Measurements from ENCODE around the gene NEDD4L. TPM values are rescaled to one million over a fixed set of nuclear protein-coding genes. Genes with fewer than 3 reads are reported as not detected.

Gene NEDD4L
- total RNA-seq, 1 donor from 2014 or later = 32.6 TPM

DNA sequence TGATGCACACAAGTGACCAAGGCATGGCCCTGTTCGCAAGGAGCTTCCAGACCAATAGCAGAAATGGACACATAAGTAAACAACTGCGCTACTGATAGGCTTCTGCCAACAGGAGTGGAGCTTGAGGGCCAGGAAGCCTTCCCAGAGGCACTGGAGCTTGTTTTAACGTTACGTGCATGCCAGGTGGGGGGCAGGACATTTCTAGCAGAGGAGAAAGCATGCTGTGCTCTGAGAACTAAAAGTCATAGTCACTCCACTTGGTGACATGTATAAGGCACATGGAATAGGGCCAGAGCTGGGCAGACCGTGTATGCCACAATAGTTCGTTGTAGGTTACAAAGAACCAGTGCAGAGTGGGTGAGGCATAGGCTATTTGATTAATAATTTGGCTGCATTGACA lies 184.2 kb downstream of the NEDD4L start:
- intact Hi-C loops (cut with micrococcal nuclease) = loop anchor here (5.0 kb wide), 1 partner anchor 909 kb away; the partner anchor contains the start of gene SEC11C
- TF ChIP-seq, protein P1, sequence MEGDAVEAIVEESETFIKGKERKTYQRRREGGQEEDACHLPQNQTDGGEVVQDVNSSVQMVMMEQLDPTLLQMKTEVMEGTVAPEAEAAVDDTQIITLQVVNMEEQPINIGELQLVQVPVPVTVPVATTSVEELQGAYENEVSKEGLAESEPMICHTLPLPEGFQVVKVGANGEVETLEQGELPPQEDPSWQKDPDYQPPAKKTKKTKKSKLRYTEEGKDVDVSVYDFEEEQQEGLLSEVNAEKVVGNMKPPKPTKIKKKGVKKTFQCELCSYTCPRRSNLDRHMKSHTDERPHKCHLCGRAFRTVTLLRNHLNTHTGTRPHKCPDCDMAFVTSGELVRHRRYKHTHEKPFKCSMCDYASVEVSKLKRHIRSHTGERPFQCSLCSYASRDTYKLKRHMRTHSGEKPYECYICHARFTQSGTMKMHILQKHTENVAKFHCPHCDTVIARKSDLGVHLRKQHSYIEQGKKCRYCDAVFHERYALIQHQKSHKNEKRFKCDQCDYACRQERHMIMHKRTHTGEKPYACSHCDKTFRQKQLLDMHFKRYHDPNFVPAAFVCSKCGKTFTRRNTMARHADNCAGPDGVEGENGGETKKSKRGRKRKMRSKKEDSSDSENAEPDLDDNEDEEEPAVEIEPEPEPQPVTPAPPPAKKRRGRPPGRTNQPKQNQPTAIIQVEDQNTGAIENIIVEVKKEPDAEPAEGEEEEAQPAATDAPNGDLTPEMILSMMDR (IDR thresholded peaks at IDR 0.05) = no peak
- ATAC-seq (ENCODE audit: low read depth) (no peak), DNase-seq (no peak)
- ChIA-PET POLR2A (interaction anchor here (0.6 kb wide), 1 partner anchor 537 kb away, joined by 10 read pairs; no protein-coding TSS in a partner anchor), CTCF (no interaction called here)
- no peaks in the 10 kb centered on the region for H3K27me3 Mint-ChIP-seq
- no peaks in the 10 kb centered on the region for H3K9me3 Mint-ChIP-seq
- no peak overlapping the region for H3K4me3 Mint-ChIP-seq
- H3K27ac Mint-ChIP-seq = no peak overlapping the region
- H3K4me1 Mint-ChIP-seq = peaks cover 61% of the 10 kb centered on the region
- H3K36me3 Mint-ChIP-seq (ENCODE audit: low read depth) = peaks cover 2% of the 10 kb centered on the region

DNA sequence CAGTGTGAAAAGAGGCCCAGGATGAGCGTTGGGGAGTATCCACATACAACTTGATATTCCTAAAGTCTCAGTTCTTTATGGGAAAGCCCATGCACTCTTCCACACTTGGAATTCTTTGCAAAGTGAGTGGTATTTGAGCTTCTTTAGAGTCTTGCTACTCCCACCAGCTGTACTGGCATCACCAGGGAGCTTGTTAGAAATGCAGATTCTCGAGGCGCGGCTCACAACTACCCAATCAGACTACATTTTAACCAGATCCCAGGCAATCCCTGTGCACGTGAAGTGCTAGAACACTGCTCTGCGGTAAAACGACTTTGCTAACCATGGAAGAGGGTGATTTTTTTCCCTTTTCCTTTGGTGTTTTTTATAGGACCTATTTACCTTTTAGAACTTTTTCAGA lies 184.7 kb downstream of the NEDD4L start:
- Mint-ChIP-seq H3K36me3 (ENCODE audit: low read depth) (peaks cover 2% of the 10 kb centered on the region), H3K27me3 (no peaks in the 10 kb centered on the region), H3K27ac (no peak overlapping the region), H3K4me3 (no peak overlapping the region), H3K9me3 (peaks cover under 1% of the 10 kb centered on the region), H3K4me1 (peaks cover 55% of the 10 kb centered on the region)
- ChIA-PET CTCF (interaction anchor here (0.6 kb wide), 1 partner anchor 22 kb away, joined by 3 read pairs; no protein-coding TSS in a partner anchor), POLR2A (no interaction called here)
- intact Hi-C loops (cut with micrococcal nuclease) = loop anchor here (5.0 kb wide), 1 partner anchor 909 kb away; the partner anchor contains the start of gene SEC11C
- ATAC-seq (ENCODE audit: low read depth) (no peak), DNase-seq (no peak)
- TF ChIP-seq, protein P1 (IDR thresholded peaks at IDR 0.05) = no peak

DNA sequence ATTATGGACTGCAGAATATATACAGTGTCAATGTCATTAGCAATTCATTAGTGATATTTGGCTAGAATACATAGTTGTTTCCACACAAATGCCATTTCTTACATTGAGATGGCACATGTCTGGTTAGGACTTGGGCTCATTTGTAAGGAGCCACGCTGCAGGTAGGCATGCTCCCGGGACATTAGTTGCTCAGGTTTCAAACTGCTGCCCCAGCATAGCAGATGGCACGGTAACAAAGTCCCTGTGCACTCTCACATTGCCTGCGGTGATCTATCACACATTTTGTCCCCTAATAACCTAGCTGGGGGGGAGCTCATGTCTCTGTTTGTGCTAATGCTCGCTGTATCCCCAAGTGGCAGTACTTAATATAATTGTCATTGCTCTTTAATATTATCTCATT lies 185.1 kb downstream of the NEDD4L start:
- Mint-ChIP-seq H3K4me1 (peaks cover 51% of the 10 kb centered on the region), H3K4me3 (no peak overlapping the region), H3K27ac (no peak overlapping the region), H3K27me3 (no peaks in the 10 kb centered on the region), H3K9me3 (peaks cover 2% of the 10 kb centered on the region), H3K36me3 (ENCODE audit: low read depth) (peaks cover 2% of the 10 kb centered on the region)
- ATAC-seq (ENCODE audit: low read depth) = no peak
- ChIA-PET CTCF (interaction anchor here (0.6 kb wide), 2 partner anchors 22 to 598 kb away, joined by 3 to 5 read pairs; no protein-coding TSS in a partner anchor), POLR2A (no interaction called here)
- TF ChIP-seq, protein P1 (IDR thresholded peaks at IDR 0.05) = no peak
- intact Hi-C loops (cut with micrococcal nuclease) = loop anchor here (5.0 kb wide), 1 partner anchor 908 kb away; the partner anchor contains the start of gene SEC11C
- DNase-seq = no peak

DNA sequence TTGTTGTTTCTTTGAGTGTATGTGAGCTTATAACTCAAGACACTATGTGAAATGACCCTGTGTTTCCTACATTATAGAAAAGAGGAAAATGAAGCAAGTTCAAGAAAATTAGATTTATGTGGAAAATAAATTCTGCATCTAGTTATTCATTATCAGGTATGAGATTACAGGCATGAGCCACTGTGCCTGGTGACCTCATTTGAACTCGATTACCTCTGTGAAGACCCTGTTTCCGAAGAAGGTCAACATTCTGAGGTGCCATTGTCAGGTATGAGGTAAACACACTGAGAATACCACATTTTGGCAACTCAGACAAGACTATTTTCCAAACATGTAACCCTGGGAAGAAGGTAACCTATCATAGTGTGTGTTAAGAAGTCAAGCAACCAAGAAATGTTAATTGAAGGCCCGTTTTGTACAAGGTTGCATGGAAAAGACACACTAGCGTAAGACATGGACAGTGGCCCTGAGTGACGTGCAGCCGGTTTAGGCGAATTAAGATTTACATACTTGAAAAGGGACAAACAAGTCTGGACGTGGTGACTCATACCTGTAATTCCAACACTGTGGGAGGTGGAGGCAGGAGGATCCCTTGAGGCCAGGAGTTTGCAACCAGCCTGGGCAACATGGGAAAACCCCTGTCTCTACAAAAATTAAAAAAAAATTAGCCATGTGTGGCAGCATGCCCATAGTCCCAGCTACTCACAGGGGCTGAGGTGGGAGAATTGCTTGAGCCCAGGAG lies 186.6 kb downstream of the NEDD4L start:
- TF ChIP-seq, protein P1 (IDR thresholded peaks at IDR 0.05) = no peak
- peak overlapping the region; percentile 28 for H3K4me3 Mint-ChIP-seq

DNA sequence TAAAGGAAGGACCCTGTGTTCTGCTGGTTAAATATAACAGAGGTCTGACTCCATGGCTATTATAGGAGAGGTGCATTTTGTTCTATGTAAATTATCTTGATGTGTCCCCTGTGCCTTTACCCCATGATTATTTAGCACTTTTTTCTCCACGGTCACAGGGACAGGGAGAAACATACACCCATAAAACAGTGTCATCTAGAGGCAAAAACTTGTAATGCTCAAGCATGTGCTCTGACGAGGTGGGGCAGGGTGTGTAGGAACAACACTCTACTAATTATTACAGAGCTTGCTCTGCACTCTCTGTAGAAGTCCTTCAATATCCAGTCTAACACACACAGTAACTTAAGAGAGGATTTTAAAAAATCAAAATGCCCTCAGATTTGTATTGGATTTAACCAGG lies 187.9 kb downstream of the NEDD4L start:
- ATAC-seq (ENCODE audit: low read depth) (peak; percentile 47), DNase-seq (no peak)
- no peaks in the 10 kb centered on the region for H3K27me3 Mint-ChIP-seq
- TF ChIP-seq, protein P1 (IDR thresholded peaks at IDR 0.05) = no peak
- peaks cover 2% of the 10 kb centered on the region for H3K9me3 Mint-ChIP-seq
- intact Hi-C loops (cut with micrococcal nuclease) = loop anchor here (5.0 kb wide), 1 partner anchor 35 kb away; no protein-coding TSS in a partner anchor
- H3K4me3 Mint-ChIP-seq = no peak overlapping the region
- peaks cover 24% of the 10 kb centered on the region for H3K4me1 Mint-ChIP-seq
- POLR2A ChIA-PET = no interaction called here
- H3K36me3 Mint-ChIP-seq (ENCODE audit: low read depth) = peaks cover 2% of the 10 kb centered on the region
- CTCF ChIA-PET = interaction anchor here (0.6 kb wide), 1 partner anchor 531 kb away, joined by 3 read pairs; no protein-coding TSS in a partner anchor
- no peak overlapping the region for H3K27ac Mint-ChIP-seq

More for the DNA sequence above, 186.6 kb downstream of the NEDD4L start:
- POLR2A ChIA-PET = interaction anchor here (0.6 to 1.2 kb wide), 5 partner anchors 9 to 216 kb away, joined by 3 to 13 read pairs (median 8); no protein-coding TSS in a partner anchor
- H3K27me3 Mint-ChIP-seq = no peaks in the 10 kb centered on the region
- intact Hi-C loops (cut with micrococcal nuclease) = loop anchor here (5.0 kb wide), 1 partner anchor 33 kb away; no protein-coding TSS in a partner anchor
- H3K4me1 Mint-ChIP-seq = peaks cover 38% of the 10 kb centered on the region
- CTCF ChIA-PET = no interaction called here
- peaks cover 2% of the 10 kb centered on the region for H3K9me3 Mint-ChIP-seq
- DNase-seq (no peak), ATAC-seq (ENCODE audit: low read depth) (peak; percentile 40)
- peak overlapping the region; percentile 75 for H3K27ac Mint-ChIP-seq
- H3K36me3 Mint-ChIP-seq (ENCODE audit: low read depth) = peaks cover 2% of the 10 kb centered on the region

Data from activated B cell treated with CpG ODN at 0.5 μM for 24 hours (primary cell).